ENCODE results near the gene L2HGDH. TPM values are rescaled to one million over a fixed set of nuclear protein-coding genes. Genes with fewer than 3 reads are reported as not detected.

The L2HGDH gene
- total and polyA plus RNA-seq, 9 of the 15 experiments (the other 6 are each of a cell fraction or from before 2014, with no cell fraction given) = 1.7 to 16.1 (median 10.5) TPM

DNA sequence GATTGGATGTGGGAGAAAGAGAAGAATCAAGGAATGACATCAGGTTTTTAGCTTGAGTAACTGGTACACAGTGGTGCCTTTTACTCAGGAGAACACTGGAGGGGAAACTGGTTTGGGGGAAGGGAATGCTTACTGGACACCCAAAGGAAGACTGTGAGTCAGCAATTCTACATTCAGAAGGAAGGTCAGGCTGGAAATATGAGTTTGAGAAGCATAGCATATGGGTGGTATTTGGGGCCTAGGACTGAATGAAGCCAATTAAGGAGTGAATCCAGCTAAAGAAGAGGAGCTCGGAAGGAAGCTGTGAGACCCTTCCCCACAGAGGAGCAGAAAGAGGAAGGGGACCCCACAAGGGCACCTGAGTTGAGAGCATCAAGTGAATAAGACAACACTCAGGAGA lies 35.5 kb upstream of the L2HGDH start (continued):
- TF ChIP-seq, protein P1, sequence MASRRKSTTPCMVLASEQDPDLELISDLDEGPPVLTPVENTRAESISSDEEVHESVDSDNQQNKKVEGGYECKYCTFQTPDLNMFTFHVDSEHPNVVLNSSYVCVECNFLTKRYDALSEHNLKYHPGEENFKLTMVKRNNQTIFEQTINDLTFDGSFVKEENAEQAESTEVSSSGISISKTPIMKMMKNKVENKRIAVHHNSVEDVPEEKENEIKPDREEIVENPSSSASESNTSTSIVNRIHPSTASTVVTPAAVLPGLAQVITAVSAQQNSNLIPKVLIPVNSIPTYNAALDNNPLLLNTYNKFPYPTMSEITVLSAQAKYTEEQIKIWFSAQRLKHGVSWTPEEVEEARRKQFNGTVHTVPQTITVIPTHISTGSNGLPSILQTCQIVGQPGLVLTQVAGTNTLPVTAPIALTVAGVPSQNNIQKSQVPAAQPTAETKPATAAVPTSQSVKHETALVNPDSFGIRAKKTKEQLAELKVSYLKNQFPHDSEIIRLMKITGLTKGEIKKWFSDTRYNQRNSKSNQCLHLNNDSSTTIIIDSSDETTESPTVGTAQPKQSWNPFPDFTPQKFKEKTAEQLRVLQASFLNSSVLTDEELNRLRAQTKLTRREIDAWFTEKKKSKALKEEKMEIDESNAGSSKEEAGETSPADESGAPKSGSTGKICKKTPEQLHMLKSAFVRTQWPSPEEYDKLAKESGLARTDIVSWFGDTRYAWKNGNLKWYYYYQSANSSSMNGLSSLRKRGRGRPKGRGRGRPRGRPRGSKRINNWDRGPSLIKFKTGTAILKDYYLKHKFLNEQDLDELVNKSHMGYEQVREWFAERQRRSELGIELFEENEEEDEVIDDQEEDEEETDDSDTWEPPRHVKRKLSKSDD (conservative IDR thresholded peaks at IDR 0.05; ENCODE audit: low read length) = no peak
- TF ChIP-seq HDGF (IDR thresholded peaks at IDR 0.05) (no peak), ZKSCAN8 (CRISPR knock-in tag; IDR thresholded peaks at IDR 0.05) (peak; percentile 93), NCOA1 (IDR thresholded peaks at IDR 0.05; ENCODE audit: low read depth) (no peak), NR2C1 (IDR thresholded peaks at IDR 0.05) (0 out of 2 replicates have a peak, but pooled peaks have one; percentile 31), NR2C1 (tag; IDR thresholded peaks at IDR 0.05) (no peak), CAMTA2 (CRISPR knock-in tag; conservative IDR thresholded peaks at IDR 0.05) (no peak), MEF2A (IDR thresholded peaks at IDR 0.05; ENCODE audit: control insufficient read depth, low read depth, low read length) (no peak), ZNF174 (CRISPR knock-in tag; IDR thresholded peaks at IDR 0.05) (no peak), XRCC5 (IDR thresholded peaks at IDR 0.05; ENCODE audit: low read depth, low read length) (no peak), ZNF780A (CRISPR knock-in tag; IDR thresholded peaks at IDR 0.05) (no peak), TRIM24 (IDR thresholded peaks at IDR 0.05) (no peak; a peak in 2 of 4 replicates), SMARCE1 (IDR thresholded peaks at IDR 0.05) (peak; percentile 62), ZNF23 (CRISPR knock-in tag; IDR thresholded peaks at IDR 0.05) (no peak), SIX5 (IDR thresholded peaks at IDR 0.05; ENCODE audit: borderline replicate concordance in 1 of 2, insufficient read depth in 1 of 2, low read depth in 1 of 2, low read length in 2 of 2) (no peak), ZC3H4 (CRISPR knock-in tag; IDR thresholded peaks at IDR 0.05; ENCODE audit: borderline replicate concordance) (no peak), ZBTB7A (IDR thresholded peaks at IDR 0.05; ENCODE audit: borderline replicate concordance, control insufficient read depth, low read depth, low read length) (no peak), NFE2L1 (tag; IDR thresholded peaks at IDR 0.05; ENCODE audit: borderline replicate concordance, low read depth) (peak; percentile 83), ELF2 (CRISPR knock-in tag; IDR thresholded peaks at IDR 0.05) (no peak), RBM39 (optimal IDR thresholded peaks at IDR 0.05; ENCODE audit: low read depth, low read length) (no peak), ZNF445 (CRISPR knock-in tag; IDR thresholded peaks at IDR 0.05; ENCODE audit: low read depth) (no peak), TAF1 (IDR thresholded peaks at IDR 0.05; ENCODE audit: control insufficient read depth, extremely low read depth, insufficient read depth, low read length, severe bottlenecking) (no peak), ZNF644 (tag; IDR thresholded peaks at IDR 0.05; ENCODE audit: low read depth) (no peak)
- TF ChIP-seq, protein P2, sequence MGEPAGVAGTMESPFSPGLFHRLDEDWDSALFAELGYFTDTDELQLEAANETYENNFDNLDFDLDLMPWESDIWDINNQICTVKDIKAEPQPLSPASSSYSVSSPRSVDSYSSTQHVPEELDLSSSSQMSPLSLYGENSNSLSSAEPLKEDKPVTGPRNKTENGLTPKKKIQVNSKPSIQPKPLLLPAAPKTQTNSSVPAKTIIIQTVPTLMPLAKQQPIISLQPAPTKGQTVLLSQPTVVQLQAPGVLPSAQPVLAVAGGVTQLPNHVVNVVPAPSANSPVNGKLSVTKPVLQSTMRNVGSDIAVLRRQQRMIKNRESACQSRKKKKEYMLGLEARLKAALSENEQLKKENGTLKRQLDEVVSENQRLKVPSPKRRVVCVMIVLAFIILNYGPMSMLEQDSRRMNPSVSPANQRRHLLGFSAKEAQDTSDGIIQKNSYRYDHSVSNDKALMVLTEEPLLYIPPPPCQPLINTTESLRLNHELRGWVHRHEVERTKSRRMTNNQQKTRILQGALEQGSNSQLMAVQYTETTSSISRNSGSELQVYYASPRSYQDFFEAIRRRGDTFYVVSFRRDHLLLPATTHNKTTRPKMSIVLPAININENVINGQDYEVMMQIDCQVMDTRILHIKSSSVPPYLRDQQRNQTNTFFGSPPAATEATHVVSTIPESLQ (CRISPR knock-in tag; IDR thresholded peaks at IDR 0.05) = no peak
- TF ChIP-seq, protein P3, sequence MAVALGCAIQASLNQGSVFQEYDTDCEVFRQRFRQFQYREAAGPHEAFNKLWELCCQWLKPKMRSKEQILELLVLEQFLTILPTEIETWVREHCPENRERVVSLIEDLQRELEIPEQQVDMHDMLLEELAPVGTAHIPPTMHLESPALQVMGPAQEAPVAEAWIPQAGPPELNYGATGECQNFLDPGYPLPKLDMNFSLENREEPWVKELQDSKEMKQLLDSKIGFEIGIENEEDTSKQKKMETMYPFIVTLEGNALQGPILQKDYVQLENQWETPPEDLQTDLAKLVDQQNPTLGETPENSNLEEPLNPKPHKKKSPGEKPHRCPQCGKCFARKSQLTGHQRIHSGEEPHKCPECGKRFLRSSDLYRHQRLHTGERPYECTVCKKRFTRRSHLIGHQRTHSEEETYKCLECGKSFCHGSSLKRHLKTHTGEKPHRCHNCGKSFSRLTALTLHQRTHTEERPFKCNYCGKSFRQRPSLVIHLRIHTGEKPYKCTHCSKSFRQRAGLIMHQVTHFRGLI (CRISPR knock-in tag; IDR thresholded peaks at IDR 0.05) = no peak
